Activated CD4-positive, CD25-positive, alpha-beta regulatory T cell treated with anti-CD3 and anti-CD28 coated beads, Interleukin-2, amount 50 U/mL, for 24 hours (primary cell): ENCODE results near the gene PHYHIPL.
"Not testable (repeated sequence)": the region's sequence is repeated elsewhere in the genome, so short reads cannot be mapped to it uniquely, and the experiment has no call there.

Experiments used
- ATAC-seq, 2 donors: fragments of 150-1000 bp; cut with Tn5 transposase; one replicate each; pipeline ENCODE4 v1.10.0; 2021; ENCODE audit warnings: mild to moderate bottlenecking in 1 of 2, moderate library complexity in 1 of 2

PHYHIPL gene

DNA sequence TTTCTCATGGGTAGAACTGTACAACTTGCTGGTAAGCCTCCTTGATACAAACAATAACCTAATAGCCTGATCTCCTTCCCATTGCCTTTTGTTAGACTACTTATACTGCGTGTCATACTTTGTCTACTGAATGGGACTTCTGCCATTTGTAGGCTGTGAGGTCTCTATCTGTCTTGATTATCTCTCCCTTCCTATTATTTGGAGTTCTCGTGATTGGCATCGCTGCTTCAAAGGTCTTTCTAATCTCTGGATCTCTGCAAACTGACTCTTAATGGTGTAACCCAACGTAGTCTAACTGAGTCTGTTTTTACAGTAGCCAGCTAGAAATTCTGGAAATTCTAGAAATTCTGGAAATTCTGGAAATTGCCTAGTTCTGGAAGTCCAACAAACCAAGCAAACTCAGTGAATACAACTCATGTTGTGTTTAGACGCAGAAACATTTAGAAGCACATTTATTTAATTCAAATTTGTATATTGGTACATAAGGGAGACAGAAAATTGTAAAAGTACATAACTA is 29.8 kb downstream of the PHYHIPL start:
- ATAC-seq: no peak

DNA sequence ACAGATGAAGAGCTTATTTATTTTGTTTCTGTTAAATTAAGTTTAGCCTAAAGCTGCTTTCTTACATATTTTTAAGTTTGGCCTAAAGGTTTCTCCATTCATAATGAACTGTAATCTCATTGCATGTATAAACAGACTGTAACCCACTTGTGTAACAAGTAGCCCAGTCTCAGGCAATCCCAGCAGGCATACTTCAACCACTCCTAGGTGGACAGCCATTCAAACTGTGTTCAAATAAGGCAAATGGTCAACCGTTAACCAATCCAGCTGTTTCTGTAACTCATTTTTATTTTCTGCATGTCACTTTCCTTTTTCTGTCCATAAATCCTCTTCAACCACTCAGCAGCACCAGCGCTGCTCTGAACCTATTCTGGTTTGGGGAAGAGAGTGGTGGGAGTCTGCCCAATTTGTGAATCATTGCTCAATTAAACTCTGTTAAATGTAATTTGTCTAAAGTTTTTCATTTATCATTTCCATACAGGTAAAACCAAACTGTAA is 35.9 kb downstream of the PHYHIPL start:
- ATAC-seq: no peak

DNA sequence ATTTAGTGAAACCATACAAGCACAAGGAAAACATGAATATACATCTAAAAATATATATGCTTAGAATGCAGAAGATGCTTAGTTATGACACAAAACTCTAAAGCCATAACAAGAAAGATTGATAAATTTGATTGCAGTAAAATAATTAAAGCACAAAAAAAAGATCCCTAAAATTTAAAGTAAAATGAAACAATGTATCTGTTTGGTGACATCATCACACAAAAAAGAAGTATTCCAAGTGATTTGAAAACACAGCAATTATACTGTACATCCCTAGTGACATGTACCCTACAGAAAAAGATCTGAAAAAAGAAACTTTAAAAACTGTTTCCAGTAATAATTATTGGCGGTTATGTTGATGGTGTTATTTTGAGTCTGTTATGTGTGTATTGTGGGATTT is 37.7 kb downstream of the PHYHIPL start:
- ATAC-seq: no peak

DNA sequence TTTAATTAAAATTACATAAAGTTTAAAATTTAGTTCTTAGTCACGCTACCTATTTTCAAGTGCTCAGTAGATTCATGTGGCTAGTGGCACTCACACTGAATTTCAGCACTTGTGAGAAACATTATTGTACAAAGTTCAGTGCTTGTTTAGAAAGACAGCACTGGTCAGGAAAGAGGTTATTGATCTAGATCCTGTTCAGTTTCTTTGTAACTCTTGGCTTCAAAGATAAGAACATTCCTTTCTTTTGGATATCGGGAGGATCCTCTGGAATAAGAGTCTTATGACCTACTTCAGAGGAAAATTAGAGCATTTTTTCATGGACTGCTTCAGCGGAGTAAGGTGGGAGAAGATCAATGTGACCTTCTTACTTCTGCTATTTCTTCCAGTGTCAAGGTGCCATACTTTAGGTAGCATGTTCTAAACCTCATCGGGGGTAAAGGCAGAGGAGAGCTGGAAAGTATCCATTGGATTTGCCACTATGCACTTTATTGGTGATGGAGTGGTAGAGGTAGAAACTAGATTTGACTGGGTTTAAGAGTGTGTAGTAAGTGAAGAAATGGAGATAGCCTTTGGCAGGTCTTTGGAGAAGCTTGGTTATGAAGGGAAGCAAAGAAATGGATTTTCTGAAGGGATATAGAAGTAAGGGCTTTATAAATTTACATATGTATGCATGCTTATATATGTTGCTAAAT is 39.9 kb downstream of the PHYHIPL start:
- ATAC-seq: no peak

DNA sequence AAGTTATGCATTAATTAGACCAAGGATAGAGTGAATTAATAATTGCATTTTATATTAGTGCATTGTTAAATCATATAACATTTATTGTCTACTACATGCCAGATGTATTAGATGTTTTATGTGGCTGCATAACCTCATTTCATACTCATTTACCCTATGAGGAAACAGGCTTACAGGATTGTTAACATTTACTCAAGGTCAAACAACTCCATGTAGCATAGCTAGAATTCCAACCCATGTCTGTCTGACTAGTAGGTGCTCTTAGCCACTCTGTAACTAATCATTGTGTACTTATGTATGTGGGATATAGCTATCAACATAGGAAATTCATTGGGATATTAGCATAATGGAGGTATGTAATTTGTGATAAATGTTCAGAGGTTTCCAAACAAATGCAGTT is 46.3 kb downstream of the PHYHIPL start:
- no peak for ATAC-seq

DNA sequence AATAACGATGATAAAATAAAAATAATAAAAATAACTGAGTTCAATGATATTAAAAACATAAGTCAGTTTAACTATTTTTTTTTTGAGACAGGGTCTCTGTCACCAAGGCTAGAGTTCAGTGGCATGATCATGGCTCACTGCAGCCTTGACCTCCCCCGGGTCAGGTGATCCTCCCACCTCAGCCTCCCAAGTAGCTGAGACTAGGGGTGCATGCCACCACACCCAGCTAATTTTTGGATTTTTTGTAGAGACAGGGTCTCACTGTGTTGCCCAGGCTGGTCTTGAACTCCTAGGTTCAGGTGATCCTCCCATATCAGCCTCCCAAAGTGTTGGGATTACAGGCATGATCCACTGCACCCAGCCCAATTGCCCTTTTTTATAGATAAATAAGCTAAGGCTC is 47.2 kb downstream of the PHYHIPL start:
- ATAC-seq: not testable (repeated sequence)

DNA sequence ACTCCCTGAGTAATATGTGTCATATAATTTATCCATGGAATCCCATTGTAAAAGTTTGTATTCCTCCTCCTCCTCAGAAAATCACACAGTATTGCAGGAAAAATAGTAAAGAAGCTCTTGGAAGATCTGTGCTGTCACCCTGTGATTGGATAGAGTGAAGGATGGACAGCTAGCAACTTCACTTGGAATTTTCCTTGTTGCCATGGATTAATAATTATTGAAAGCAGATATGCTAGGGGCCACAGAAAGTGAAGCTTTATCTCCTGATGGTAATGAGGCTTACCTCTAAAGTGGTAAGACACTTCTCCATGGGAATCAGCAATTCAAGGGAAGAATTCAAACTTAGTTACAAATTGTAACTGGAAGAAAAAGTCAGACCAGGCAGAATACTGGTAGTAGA is 48.8 kb downstream of the PHYHIPL start:
- no peak for ATAC-seq

DNA sequence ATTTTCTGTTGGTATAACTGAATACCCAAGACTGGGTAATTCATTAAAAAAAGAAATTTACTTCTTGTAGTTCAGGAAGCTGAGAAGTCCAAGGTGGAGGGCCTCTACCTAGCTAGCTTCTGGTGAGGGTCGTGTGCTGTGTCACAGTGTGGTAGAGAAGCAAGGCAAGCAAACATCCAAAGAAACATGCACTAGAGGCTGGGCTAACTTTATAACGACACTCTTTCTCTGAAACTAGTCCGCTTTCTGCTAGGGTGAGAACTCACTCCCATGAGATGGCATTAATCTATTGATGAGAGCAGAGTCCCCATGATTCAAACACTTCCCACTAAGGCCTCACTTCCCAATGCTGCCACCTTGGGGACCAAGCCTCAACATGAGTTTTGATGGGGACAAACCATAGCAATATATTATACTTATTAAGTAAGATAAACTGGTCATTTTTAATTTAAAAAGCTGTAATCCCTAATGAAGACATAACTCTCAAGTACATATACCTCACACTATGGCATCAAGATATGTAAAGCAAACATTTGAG is 50.8 kb downstream of the PHYHIPL start:
- ATAC-seq: no peak

DNA sequence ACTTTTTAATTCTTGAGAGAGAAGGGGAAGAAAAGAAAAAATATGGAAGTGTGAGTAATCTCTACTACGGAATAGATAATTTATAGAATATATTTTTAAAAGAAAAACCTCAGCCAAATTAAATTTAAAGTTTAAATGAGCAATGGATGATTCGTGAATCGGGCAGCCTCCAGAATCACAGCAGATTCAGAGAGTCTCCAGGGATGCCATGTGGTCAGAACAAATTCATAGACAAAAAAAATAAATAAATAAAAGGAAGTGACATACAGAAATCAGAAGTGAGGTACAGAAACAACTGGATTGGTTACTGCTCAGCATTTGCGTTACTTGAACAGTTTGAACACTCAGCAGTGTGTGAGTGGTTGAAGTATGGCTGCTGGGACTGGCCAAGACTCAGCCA is 53.0 kb downstream of the PHYHIPL start:
- no peak for ATAC-seq

DNA sequence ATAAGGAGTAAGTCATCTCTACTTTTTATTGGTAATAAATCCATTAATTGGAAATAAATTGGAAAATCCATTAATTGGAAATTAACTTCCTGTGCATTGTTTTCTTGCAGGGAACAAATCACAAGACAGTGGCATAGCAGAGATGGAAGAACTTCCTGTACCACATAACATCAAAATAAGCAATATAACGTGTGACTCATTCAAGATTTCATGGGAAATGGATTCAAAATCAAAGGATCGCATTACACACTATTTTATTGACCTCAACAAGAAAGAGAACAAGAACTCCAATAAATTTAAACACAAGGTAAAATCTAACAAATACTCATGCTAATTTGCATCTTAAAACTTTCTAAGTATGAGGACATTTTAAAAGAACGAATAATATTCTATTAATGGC is 57.8 kb downstream of the PHYHIPL start:
- no peak for ATAC-seq

DNA sequence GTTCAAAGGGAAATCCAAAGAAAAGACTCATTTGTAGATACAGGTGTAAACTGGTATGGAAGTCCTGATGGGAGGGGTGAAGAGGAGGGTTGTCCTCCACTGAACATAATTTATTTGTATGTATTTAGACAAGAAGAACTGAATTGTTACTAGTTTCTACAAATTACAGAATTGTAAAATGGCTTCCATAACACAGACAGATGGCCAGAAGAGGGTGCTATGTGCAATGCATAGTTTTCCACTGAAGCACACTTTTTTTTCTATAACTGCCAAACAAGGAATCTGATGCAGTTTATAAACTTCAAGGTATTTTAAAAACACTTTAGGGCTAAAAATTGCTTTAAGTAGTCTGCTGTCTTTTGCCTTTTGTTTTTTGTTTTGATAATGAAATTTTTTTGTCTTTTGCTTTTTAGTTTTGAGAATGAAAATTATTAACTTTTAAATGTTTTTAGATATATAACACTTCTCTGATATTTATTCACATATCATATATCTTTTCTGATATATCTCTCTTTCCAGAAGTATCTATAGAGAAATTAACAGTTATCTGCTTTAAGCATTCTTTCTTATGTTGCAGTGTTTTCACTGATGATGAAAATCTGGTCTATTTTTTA is 58.5 kb downstream of the PHYHIPL start:
- ATAC-seq: no peak

DNA sequence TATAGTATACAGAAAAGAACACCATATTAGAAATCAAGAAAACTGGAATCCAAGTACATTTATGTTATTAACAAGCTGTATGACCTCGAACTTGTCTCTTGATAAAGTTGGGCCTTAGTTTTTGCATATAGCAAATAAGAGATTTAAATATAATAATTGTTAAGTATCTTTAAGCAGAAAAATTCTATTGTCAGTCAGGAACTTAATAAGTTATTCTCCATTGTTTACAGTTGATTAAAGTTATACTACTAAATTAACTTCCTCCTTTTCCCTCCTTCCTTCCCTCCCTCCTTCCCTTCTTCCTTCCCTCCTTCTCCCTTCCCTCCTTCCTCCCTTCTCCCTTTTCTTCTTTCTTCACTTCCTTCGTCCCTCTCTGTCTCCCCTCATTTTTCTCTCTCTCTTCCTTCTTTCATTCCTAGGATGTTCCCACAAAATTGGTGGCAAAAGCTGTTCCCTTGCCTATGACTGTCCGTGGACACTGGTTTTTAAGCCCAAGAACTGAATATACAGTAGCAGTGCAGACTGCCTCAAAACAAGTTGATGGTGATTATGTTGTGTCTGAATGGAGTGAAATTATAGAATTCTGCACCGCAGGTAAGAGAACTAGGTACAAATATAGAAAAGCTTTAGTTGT is 59.7 kb downstream of the PHYHIPL start:
- no peak for ATAC-seq

DNA sequence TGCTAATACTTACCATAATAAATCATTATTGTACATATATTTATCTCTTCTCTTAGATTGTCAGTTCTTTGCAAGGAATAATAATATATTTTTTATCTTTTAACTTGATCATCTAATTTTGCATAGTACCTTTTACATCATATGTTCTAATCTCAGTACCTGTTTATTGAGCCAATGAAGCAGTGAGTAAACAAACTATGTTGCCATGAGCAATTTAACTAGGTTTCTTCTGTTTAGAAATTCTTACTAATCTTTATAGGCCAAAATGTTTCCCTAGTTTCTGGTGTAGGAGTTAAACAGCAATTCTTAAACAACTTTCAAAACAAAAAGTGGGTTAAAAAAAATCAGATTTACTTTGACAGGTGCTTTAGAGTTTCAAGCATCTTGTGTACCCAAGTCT is 61.3 kb downstream of the PHYHIPL start:
- ATAC-seq: no peak

DNA sequence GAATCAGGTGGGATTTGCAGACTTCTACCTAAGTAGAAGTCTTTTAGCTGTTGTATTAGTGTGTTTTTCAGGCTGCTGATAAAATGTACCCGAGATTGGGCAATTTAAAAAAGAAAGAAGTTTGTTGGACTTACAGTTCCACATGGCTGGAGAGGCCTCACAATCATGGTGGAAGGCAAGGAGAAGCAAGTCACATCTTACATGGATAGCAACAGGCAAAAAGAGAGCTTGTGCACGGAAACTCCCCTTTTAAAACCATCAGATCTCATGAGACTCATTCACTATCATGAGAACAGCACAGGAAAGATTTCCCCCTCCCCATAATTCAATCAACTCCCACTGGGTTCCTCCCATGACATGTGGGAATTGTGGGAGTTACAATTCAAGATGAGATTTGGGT is 62.7 kb downstream of the PHYHIPL start:
- ATAC-seq: not testable (repeated sequence)

DNA sequence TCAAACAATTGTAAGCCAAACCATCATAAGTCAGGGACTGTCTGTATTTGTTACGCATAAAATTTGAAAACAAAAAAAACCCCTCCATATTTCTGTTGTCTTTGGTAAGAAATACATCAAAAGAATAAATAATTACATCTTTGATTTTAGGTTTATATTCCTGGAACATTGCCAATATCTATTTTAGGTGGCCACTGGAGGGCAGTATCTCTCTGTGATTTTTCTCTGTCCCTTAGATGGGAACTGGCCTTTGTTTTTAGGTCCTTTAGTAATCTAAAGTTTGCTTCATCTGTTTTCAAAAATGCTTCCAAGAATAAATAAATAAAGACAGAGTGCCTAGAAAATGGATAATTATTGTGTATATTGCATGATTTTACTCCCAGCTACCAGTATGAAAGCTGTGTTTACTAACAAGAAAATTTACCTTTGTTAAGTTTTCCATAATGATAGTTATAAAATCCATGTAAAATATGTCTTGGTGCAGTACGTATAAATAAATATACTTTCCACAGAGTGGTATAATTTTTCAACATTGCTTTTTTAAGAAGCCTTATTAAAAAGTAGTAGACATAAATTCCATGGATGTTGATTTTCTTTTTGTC is 64.2 kb downstream of the PHYHIPL start:
- ATAC-seq: no peak

DNA sequence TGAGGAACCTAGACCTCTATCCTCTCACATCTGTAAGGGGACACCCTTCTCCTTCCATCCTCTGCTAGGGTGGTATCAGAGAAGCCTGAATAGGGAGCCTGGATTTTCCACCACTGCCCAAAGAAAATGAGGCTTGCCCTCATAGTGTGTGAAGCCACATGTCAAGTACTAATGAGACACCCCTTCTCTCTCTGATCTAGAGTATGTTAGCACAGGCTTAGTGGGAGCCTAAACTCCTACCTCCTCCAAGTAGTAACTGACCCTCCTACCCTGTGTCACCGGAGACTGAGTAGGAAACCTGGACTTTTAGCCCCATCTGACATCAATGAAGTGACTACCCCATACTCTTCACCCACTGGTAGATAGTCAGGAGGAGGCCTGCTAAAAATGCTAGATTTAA is 65.6 kb downstream of the PHYHIPL start:
- ATAC-seq: no peak

DNA sequence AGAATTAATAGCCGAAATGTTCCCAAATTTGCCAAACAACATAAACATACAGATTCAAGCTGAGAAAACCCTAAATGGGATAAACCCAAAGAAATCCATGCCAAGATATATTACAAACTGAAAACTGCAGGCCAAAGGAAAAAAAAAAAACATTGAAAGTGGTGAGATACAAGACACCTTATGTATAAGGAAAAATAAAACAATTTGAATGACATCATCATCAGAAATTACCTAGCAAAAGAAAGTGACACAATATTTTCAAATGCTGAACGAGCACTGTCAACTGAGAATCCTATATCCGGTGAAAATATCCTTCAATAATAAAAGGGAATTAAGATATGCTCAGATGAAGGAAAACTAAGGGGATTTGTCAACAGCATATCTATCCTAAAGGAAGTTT is 66.5 kb downstream of the PHYHIPL start:
- ATAC-seq: no peak

DNA sequence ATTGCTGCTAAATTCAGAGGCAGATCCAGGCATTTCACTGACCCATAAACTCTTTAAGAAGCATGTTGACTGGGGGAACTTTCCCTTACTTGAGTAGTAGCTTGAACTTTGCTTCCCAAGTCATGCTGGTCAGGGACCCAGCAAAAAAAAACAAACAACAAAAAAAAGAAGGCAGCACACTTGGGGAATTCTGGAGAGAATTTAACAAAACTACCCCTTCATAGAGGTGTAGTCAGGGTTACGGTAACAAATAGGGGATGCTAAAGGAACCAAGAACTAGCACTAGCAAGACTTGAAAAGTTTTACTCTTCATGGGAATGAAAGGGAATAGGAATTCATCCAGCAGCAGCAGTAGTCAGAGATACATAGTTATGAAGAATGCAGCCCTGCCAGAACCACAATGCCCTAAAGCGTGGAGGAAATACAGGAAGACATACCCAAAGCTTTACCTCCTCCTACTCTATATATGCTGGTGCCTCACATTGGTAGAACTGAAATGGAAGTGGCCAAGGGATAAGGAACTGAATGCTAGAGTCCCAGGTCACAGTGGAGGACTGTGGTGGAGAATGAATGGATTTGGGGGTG is 67.3 kb downstream of the PHYHIPL start:
- no peak for ATAC-seq

DNA sequence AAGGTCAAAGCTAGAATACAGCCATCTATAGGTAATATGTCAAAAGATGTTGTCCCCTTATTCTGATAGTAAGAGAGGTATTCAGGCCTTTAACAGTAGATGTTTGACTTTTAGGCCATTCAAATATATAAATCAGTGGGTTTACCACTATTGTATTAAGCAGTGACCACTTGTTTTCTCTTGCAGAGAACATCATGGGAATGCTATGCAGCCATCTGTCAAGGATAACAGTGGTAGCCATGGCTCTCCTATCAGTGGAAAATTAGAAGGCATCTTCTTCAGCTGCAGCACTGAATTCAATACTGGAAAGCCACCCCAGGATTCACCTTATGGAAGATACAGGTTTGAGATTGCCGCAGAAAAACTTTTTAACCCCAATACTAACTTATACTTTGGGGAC is 68.4 kb downstream of the PHYHIPL start:
- no peak for ATAC-seq

DNA sequence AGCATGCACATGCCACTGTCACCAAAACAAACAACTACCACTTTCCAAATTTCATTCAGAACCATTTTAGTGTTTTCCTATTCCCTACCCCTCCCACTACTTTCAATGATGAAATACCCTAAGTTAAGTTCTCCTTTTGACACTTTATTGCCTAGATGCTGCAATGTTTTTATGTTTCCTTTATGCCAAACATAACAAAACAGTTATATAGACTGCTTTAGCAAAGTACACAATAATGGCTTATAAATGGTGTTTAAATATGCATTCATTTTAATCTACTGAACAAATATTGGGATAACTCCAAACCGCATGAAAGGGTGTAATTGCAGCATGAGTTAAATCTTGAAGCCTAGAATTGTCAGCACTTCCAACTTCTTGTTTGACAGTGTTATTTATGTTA is 69.2 kb downstream of the PHYHIPL start:
- no peak for ATAC-seq

DNA sequence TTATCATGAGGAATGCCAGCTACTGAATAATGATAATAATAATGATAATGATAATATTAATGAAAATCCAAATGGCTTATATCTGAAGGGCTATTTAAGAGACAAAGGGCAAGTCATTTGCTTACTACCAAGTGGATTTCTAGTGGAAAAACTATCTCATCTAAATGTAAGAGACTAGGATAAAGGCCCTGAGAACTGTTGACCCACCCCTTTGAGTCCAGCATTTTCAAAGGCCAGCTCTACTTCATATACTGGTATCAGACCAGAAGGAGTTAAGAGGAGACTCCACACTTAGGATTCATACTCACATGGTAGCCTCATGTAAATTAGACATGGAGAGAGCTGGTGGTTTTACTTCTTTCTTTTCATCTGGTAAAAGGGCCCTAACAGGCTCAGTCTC is 76.0 kb downstream of the PHYHIPL start:
- ATAC-seq: no peak

DNA sequence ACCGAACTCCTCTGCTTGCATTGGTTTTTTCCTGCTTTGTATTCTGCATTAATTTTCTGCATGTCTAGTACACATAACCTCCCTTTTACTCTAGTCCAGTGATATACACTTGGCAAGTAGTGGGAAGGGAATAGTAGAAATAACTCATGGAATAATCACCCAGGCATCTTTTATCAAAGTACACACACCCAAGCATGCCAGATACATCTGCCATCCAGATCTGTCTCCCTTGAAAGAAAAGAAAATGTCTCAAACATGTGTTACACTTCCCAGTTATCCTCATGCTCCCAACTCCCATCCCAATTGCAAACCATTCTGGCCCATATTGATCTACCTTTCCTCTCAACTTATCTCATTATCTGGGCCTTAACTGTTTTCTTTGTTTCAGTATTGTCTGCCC is 79.0 kb downstream of the PHYHIPL start:
- ATAC-seq: no peak

DNA sequence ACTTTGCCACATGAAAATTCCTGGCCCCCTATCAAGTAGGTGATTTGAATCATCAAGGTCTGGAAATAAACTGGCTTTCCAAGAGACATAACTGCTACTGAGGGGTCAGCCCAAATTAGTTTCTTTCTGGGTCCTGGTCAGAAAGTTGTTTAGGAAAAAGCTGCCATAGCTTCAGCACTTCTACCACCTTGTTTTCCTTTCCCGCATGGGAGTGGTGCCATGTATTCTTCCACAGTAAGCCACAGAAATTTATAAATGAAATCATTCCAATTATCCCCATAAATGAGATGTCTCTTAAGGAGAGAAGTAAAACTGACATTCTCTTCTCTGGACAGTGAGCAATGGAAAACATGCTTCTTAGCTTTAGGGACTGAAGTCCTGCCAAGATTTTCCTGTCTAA is 80.8 kb downstream of the PHYHIPL start:
- ATAC-seq: no peak
